ENCODE results near the gene BRPF1. TPM values are rescaled to one million over a fixed set of nuclear protein-coding genes. Genes with fewer than 3 reads are reported as not detected.

The BRPF1 gene
- total and polyA plus RNA-seq, 2 donors (not counting 1 experiment from before 2014, with no cell fraction given): 24.4 to 36.5 TPM

GRCh38 chr3:9685216-9686049 is 46.1 kb upstream of the BRPF1 start:
- Histone ChIP-seq H2AFZ (ENCODE audit: insufficient read depth, low read depth, low read length, poor library complexity, severe bottlenecking) (no peak overlapping the region), H3K4me3 (ENCODE audit: control extremely low read depth in 1 of 5, extremely low read depth in 1 of 5, insufficient read depth in 1 of 5, low read depth in 2 of 5, low read length in 4 of 5) (no peak overlapping the region), H3K4me1 (ENCODE audit: control insufficient read depth in 2 of 2, insufficient read depth in 2 of 2, low read length in 2 of 2) (peaks cover 7 to 14% of the 10 kb centered on the region in 2 donors), H3K36me3 (replicated peaks in 1 of 2; ENCODE audit: control extremely low read depth in 1 of 2, control insufficient read depth in 1 of 2, extremely low read depth in 1 of 2, insufficient read depth in 2 of 2, low read length in 1 of 2) (peaks cover 3 to 98% of the 10 kb centered on the region in 2 experiments), H3K9ac (ENCODE audit: low read length) (no peak overlapping the region), H4K20me1 (ENCODE audit: control insufficient read depth, insufficient read depth, low read length, poor library complexity, severe bottlenecking) (peaks cover 99% of the 10 kb centered on the region), H3K27me3 (replicated peaks in 1 of 4; ENCODE audit: control extremely low read depth in 1 of 4, control insufficient read depth in 3 of 4, insufficient read depth in 4 of 4, low read length in 3 of 4) (no peaks in the 10 kb centered on the region), H3K79me2 (ENCODE audit: control insufficient read depth, insufficient read depth, low read length) (peaks cover 6% of the 10 kb centered on the region), H3K4me2 (replicated peaks; ENCODE audit: low read depth, low read length, poor library complexity, severe bottlenecking) (no peak overlapping the region), H3K27ac (ENCODE audit: low read length in 2 of 2) (no peak overlapping the region), H3K9me3 (ENCODE audit: control extremely low read depth in 1 of 3, control insufficient read depth in 2 of 3, insufficient read depth in 1 of 3, low read length in 2 of 3) (no peaks in the 10 kb centered on the region)
- POLR2A ChIA-PET: no interaction called here
- no peak for TF ChIP-seq EZH2 (IDR thresholded peaks at IDR 0.05; ENCODE audit: borderline replicate concordance, insufficient read depth, low read depth, low read length, poor library complexity, severe bottlenecking)
- TF ChIP-seq, protein P1, sequence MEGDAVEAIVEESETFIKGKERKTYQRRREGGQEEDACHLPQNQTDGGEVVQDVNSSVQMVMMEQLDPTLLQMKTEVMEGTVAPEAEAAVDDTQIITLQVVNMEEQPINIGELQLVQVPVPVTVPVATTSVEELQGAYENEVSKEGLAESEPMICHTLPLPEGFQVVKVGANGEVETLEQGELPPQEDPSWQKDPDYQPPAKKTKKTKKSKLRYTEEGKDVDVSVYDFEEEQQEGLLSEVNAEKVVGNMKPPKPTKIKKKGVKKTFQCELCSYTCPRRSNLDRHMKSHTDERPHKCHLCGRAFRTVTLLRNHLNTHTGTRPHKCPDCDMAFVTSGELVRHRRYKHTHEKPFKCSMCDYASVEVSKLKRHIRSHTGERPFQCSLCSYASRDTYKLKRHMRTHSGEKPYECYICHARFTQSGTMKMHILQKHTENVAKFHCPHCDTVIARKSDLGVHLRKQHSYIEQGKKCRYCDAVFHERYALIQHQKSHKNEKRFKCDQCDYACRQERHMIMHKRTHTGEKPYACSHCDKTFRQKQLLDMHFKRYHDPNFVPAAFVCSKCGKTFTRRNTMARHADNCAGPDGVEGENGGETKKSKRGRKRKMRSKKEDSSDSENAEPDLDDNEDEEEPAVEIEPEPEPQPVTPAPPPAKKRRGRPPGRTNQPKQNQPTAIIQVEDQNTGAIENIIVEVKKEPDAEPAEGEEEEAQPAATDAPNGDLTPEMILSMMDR (IDR thresholded peaks at IDR 0.05): no peak
- ATAC-seq (ENCODE audit: low read depth) (no peak), DNase-seq (no peak)
- CTCF ChIA-PET: no interaction called here
- 97% methylated on average over 18 of the region's 18 CpGs for WGBS (ENCODE audit: insufficient coverage)
- Mint-ChIP-seq H3K27me3 (no peaks in the 10 kb centered on the region), H3K4me1 (peaks cover 11% of the 10 kb centered on the region), H3K4me3 (no peak overlapping the region), H3K9me3 (ENCODE audit: insufficient read depth) (no peaks in the 10 kb centered on the region), H3K27ac (no peak overlapping the region)
- intact Hi-C loops (cut with micrococcal nuclease): no loop called here

GRCh38 chr3:9686050-9686550 is 45.4 kb upstream of the BRPF1 start:
- intact Hi-C loops (cut with micrococcal nuclease): no loop called here
- peaks cover 18% of the 10 kb centered on the region for H3K4me1 Mint-ChIP-seq
- peaks cover 6% of the 10 kb centered on the region for H3K79me2 ChIP-seq (ENCODE audit: control insufficient read depth, insufficient read depth, low read length)
- ChIA-PET CTCF (no interaction called here), POLR2A (interaction anchor here (1.2 kb wide), 1 partner anchor 64 kb away, joined by 10 read pairs; the partner anchor contains the start of gene OGG1)
- DNase-seq (no peak), ATAC-seq (ENCODE audit: low read depth) (no peak)
- no peak overlapping the region for H3K4me3 Mint-ChIP-seq
- no peaks in the 10 kb centered on the region for H3K9me3 ChIP-seq (ENCODE audit: control extremely low read depth in 1 of 3, control insufficient read depth in 2 of 3, insufficient read depth in 1 of 3, low read length in 2 of 3)
- H3K4me1 ChIP-seq (ENCODE audit: control insufficient read depth in 2 of 2, insufficient read depth in 2 of 2, low read length in 2 of 2): peaks cover 13 to 21% of the 10 kb centered on the region in 2 donors
- no peak overlapping the region for H3K27ac Mint-ChIP-seq
- no peak overlapping the region for H3K4me3 ChIP-seq (ENCODE audit: control extremely low read depth in 1 of 5, extremely low read depth in 1 of 5, insufficient read depth in 1 of 5, low read depth in 2 of 5, low read length in 4 of 5)
- peaks cover 3 to 99% of the 10 kb centered on the region in 2 experiments for H3K36me3 ChIP-seq (replicated peaks in 1 of 2; ENCODE audit: control extremely low read depth in 1 of 2, control insufficient read depth in 1 of 2, extremely low read depth in 1 of 2, insufficient read depth in 2 of 2, low read length in 1 of 2)
- no peak overlapping the region for H3K9ac ChIP-seq (ENCODE audit: low read length)
- no peaks in the 10 kb centered on the region for H3K9me3 Mint-ChIP-seq (ENCODE audit: insufficient read depth)
- H3K27ac ChIP-seq (ENCODE audit: low read length in 2 of 2): no peak overlapping the region
- no peak overlapping the region for H3K4me2 ChIP-seq (replicated peaks; ENCODE audit: low read depth, low read length, poor library complexity, severe bottlenecking)
- WGBS (ENCODE audit: insufficient coverage): 95% methylated on average over 7 of the region's 9 CpGs
- no peaks in the 10 kb centered on the region for H3K27me3 ChIP-seq (replicated peaks in 1 of 4; ENCODE audit: control extremely low read depth in 1 of 4, control insufficient read depth in 3 of 4, insufficient read depth in 4 of 4, low read length in 3 of 4)
- no peak overlapping the region for H2AFZ ChIP-seq (ENCODE audit: insufficient read depth, low read depth, low read length, poor library complexity, severe bottlenecking)
- H3K27me3 Mint-ChIP-seq: no peaks in the 10 kb centered on the region
- H4K20me1 ChIP-seq (ENCODE audit: control insufficient read depth, insufficient read depth, low read length, poor library complexity, severe bottlenecking): peaks cover 99% of the 10 kb centered on the region
- TF ChIP-seq, protein P1 (IDR thresholded peaks at IDR 0.05): no peak
- TF ChIP-seq EZH2 (IDR thresholded peaks at IDR 0.05; ENCODE audit: borderline replicate concordance, insufficient read depth, low read depth, low read length, poor library complexity, severe bottlenecking): no peak
